CD14-positive monocyte (primary cell): ENCODE measurements around the gene C3orf49. TPM values are rescaled to one million over a fixed set of nuclear protein-coding genes. Genes with fewer than 3 reads are reported as not detected.

Experiments
- DNase-seq, 3 donors: peaks; one replicate each; pipeline ENCODE4 v3.0.0-alpha.2; 2011 to 2022
- H2AFZ ChIP-seq: 2 replicates; pipeline ENCODE4 v1.6.0; 2012; ENCODE audit warnings: mild to moderate bottlenecking, low read depth, low read length, inconsistent platforms; ENCODE audit not compliant: insufficient read depth, poor library complexity, severe bottlenecking
- H3K27ac ChIP-seq, 2 donors: 1 replicate in 1 of 2; 2 replicates in 1 of 2; pipeline ENCODE4 v1.5.1; 2012 to 2013; ENCODE audit warnings: low read length in 2 of 2, control low read depth in 1 of 2, inconsistent platforms in 1 of 2, low read depth in 1 of 2, mild to moderate bottlenecking in 1 of 2
- H3K27me3 ChIP-seq, 2 donors: one replicate each; pipeline versions ENCODE4 v1.6.0 to v1.6.1; 2011 to 2013; ENCODE audit warnings: low read length in 2 of 2; ENCODE audit not compliant: control insufficient read depth in 2 of 2, insufficient read depth in 2 of 2
- H3K36me3 ChIP-seq, 2 donors: replicated peaks in 1 of 2; 1 replicate in 1 of 2; 2 replicates in 1 of 2; pipeline versions ENCODE4 v1.5.1 to v1.6.1; 2012 to 2013; ENCODE audit warnings: low read length in 2 of 2, control low read depth in 1 of 2, inconsistent platforms in 1 of 2, mild to moderate bottlenecking in 1 of 2; ENCODE audit not compliant: insufficient read depth in 2 of 2, control insufficient read depth in 1 of 2
- H3K4me1 ChIP-seq, 2 donors: 1 replicate in 1 of 2; 2 replicates in 1 of 2; pipeline versions ENCODE4 v1.5.1 to v1.6.1; 2012 to 2013; ENCODE audit warnings: low read length in 2 of 2, control low read depth in 1 of 2, inconsistent platforms in 1 of 2, mild to moderate bottlenecking in 1 of 2, moderate library complexity in 1 of 2; ENCODE audit not compliant: insufficient read depth in 2 of 2, control insufficient read depth in 1 of 2
- H3K4me2 ChIP-seq: replicated peaks from 2 replicates; pipeline ENCODE3; 2012; ENCODE audit warnings: low read length, moderate library complexity, mild to moderate bottlenecking; ENCODE audit not compliant: poor library complexity, severe bottlenecking; ENCODE audit errors: extremely low read depth
- H3K4me3 ChIP-seq, 3 experiments: fragments of 200-600 bp in 1 of 3; sonication (generic) in 1 of 3; replicated peaks in 1 of 3; 1 replicate in 2 of 3; 2 replicates in 1 of 3; pipeline ENCODE4 v1.5.1; 2011 to 2013; ENCODE audit warnings: low read length in 3 of 3, mild to moderate bottlenecking in 3 of 3, control low read depth in 2 of 3, low read depth in 2 of 3, inconsistent platforms in 1 of 3, moderate library complexity in 1 of 3
- H3K79me2 ChIP-seq: 2 replicates; pipeline ENCODE4 v1.6.0; 2012; ENCODE audit warnings: mild to moderate bottlenecking, control low read depth, inconsistent platforms, low read length, moderate library complexity; ENCODE audit not compliant: insufficient read depth
- H3K9ac ChIP-seq: 2 replicates; pipeline ENCODE4 v1.6.0; 2017; ENCODE audit warnings: low read length, mild to moderate bottlenecking; ENCODE audit not compliant: insufficient read depth, poor library complexity, severe bottlenecking
- H3K9me3 ChIP-seq, 2 donors: replicated peaks in 1 of 2; 1 replicate in 1 of 2; 2 replicates in 1 of 2; pipeline versions ENCODE4 v1.5.1 to v1.6.1; 2012 to 2013; ENCODE audit warnings: low read length in 2 of 2, control low read depth in 1 of 2; ENCODE audit not compliant: control insufficient read depth in 1 of 2, insufficient read depth in 1 of 2
- H4K20me1 ChIP-seq: 2 replicates; pipeline ENCODE4 v1.6.0; 2012; ENCODE audit warnings: mild to moderate bottlenecking, low read length, control low read depth, moderate library complexity; ENCODE audit not compliant: insufficient read depth
- H3K27ac Mint-ChIP-seq, 7 donors: one replicate each; pipeline ENCODE4 v1.8.0; 2020; ENCODE audit warnings: mild to moderate bottlenecking in 7 of 7, mixed read lengths in 7 of 7, moderate library complexity in 6 of 7, inconsistent platforms in 2 of 7
- H3K27me3 Mint-ChIP-seq, 3 donors: one replicate each; pipeline ENCODE4 v1.8.0; 2021 to 2022; ENCODE audit warnings: low read depth in 3 of 3, mild to moderate bottlenecking in 3 of 3, mixed read lengths in 3 of 3, moderate library complexity in 3 of 3, inconsistent platforms in 1 of 3
- H3K36me3 Mint-ChIP-seq, 2 donors: one replicate each; pipeline ENCODE4 v1.8.0; 2020; ENCODE audit warnings: mixed read lengths in 2 of 2, inconsistent platforms in 1 of 2, mild to moderate bottlenecking in 1 of 2
- H3K4me1 Mint-ChIP-seq: one replicate; pipeline ENCODE4 v1.8.0; 2020; ENCODE audit warnings: mild to moderate bottlenecking, mixed read lengths
- H3K4me3 Mint-ChIP-seq, 2 donors: one replicate each; pipeline ENCODE4 v1.8.0; 2020; ENCODE audit warnings: mild to moderate bottlenecking in 2 of 2, mixed read lengths in 2 of 2, moderate library complexity in 1 of 2
- H3K9me3 Mint-ChIP-seq, 7 donors: one replicate each; pipeline ENCODE4 v1.8.0; 2020 to 2022; ENCODE audit warnings: mixed read lengths in 7 of 7, mild to moderate bottlenecking in 6 of 7, moderate library complexity in 6 of 7, inconsistent platforms in 2 of 7
- CTCF ChIP-seq: fragments of 200-600 bp; IDR thresholded peaks from one replicate; pipeline ENCODE4 v1.8.0; 2022; ENCODE audit warnings: antibody characterized with exemption, mild to moderate bottlenecking
- WGBS: methylation state at CpG from one replicate; pipeline ENCODE4 v1.1.5; 2013; ENCODE audit warnings: missing lambda C conversion rate; ENCODE audit not compliant: insufficient coverage; 5-methylcytosine and 5-hydroxymethylcytosine counted together
- intact Hi-C, 2 donors: fragments of 100-400 bp; cut with micrococcal nuclease; formaldehyde crosslinking; loops; one replicate each; pipeline versions ENCODE4 v1.15.0 to v1.15.1; 2023
- polyA plus RNA-seq, 3 donors: library from polyadenylated mRNA; depleted of rRNA in 1 of 3; unstranded in 2 of 3; stranded (reverse) in 1 of 3; fragments of 300-500 nt in 2 of 3; fragments of >200 nt in 1 of 3; fragmentation: Illumina TruSeq in 2 of 3; gene quantifications; 1 replicate in 2 of 3; 2 replicates in 1 of 3; pipeline ENCODE4 v1.2.3, GENCODE V29; 2012 to 2021

C3orf49 gene
- polyA plus RNA-seq, 3 donors: not detected

GRCh38 chr3:63779227-63779626 lies 39.9 kb upstream of the C3orf49 start:
- no peak for TF ChIP-seq CTCF
- H3K9ac ChIP-seq: no peak overlapping the region
- H3K4me3 ChIP-seq: no peak overlapping the region
- WGBS: no CpG with 5 or more reads among the region's 4 CpGs
- peaks cover 14% of the 10 kb centered on the region for H3K4me1 Mint-ChIP-seq
- H3K27me3 Mint-ChIP-seq: no peaks in the 10 kb centered on the region
- no peak overlapping the region for H2AFZ ChIP-seq
- intact Hi-C loops: no loop called here
- no peaks in the 10 kb centered on the region for H3K36me3 Mint-ChIP-seq
- H3K27ac Mint-ChIP-seq: peak overlapping the region in 1 of 7 donors; percentile 5
- no peaks in the 10 kb centered on the region for H3K79me2 ChIP-seq
- H3K4me2 ChIP-seq: no peak overlapping the region
- peaks cover 0 to 3% (median 0%) of the 10 kb centered on the region in 7 donors for H3K9me3 Mint-ChIP-seq
- no peaks in the 10 kb centered on the region for H3K9me3 ChIP-seq
- H3K27ac ChIP-seq: no peak overlapping the region
- no peak overlapping the region for H3K4me3 Mint-ChIP-seq
- peaks cover 12 to 13% of the 10 kb centered on the region in 2 donors for H3K4me1 ChIP-seq
- no peaks in the 10 kb centered on the region for H3K36me3 ChIP-seq
- no peak for DNase-seq
- no peaks in the 10 kb centered on the region for H4K20me1 ChIP-seq
- H3K27me3 ChIP-seq: no peaks in the 10 kb centered on the region

- peak; percentile 22 to 51 (median 27) for DNase-seq
- WGBS: no CpG with 5 or more reads among the region's 1 CpG
- Mint-ChIP-seq H3K27ac (no peak overlapping the region), H3K4me1 (peaks cover 2% of the 10 kb centered on the region), H3K27me3 (peaks cover 0 to 2% (median 0%) of the 10 kb centered on the region in 3 donors), H3K4me3 (no peak overlapping the region), H3K9me3 (peaks cover 0 to 2% (median 0%) of the 10 kb centered on the region in 7 donors), H3K36me3 (no peaks in the 10 kb centered on the region)
- Histone ChIP-seq H4K20me1 (no peaks in the 10 kb centered on the region), H3K4me2 (no peak overlapping the region), H3K27ac (no peak overlapping the region), H3K9ac (no peak overlapping the region), H3K27me3 (no peaks in the 10 kb centered on the region), H3K4me3 (no peak overlapping the region), H3K4me1 (no peaks in the 10 kb centered on the region), H2AFZ (no peak overlapping the region), H3K79me2 (no peaks in the 10 kb centered on the region), H3K9me3 (no peaks in the 10 kb centered on the region), H3K36me3 (no peaks in the 10 kb centered on the region)
- TF ChIP-seq CTCF: peak; percentile 17
- intact Hi-C loops: no loop called here
Observed at GRCh38 chr3:63791974-63792373, 27.1 kb upstream of the C3orf49 start.
